Aorta (tissue), 5 donors: ENCODE results near the gene PFDN1. TPM values are rescaled to one million over a fixed set of nuclear protein-coding genes. Genes with fewer than 3 reads are reported as not detected.

ENCODE experiments used
- ATAC-seq: fragments of 200-7000 bp; cut with Tn5 transposase; one replicate; pipeline ENCODE4 v1.9.1; 2022; ENCODE audit warnings: moderate library complexity; ENCODE audit not compliant: low FRiP score
- DNase-seq, 2 donors: peaks; one replicate each; pipeline ENCODE4 v3.0.0-alpha.2; 2020
- H3K27ac ChIP-seq, 2 donors: one replicate each; pipeline ENCODE4 v1.5.1; 2013; ENCODE audit warnings: low read length in 2 of 2, mild to moderate bottlenecking in 2 of 2, moderate library complexity in 2 of 2, control low read depth in 1 of 2, inconsistent platforms in 1 of 2, low read depth in 1 of 2
- H3K27me3 ChIP-seq, 2 donors: one replicate each; pipeline ENCODE4 v1.6.1; 2013; ENCODE audit warnings: control low read depth in 1 of 2, low read length in 1 of 2, mild to moderate bottlenecking in 1 of 2, moderate library complexity in 1 of 2; ENCODE audit not compliant: insufficient read depth in 2 of 2, control insufficient read depth in 1 of 2
- H3K36me3 ChIP-seq, 2 donors: one replicate each; pipeline ENCODE4 v1.6.1; 2013; ENCODE audit warnings: control low read depth in 1 of 2, low read length in 1 of 2, mild to moderate bottlenecking in 1 of 2; ENCODE audit not compliant: insufficient read depth in 2 of 2, control insufficient read depth in 1 of 2
- H3K4me1 ChIP-seq, 2 donors: one replicate each; pipeline ENCODE4 v1.6.1; 2013; ENCODE audit warnings: low read length in 2 of 2, control low read depth in 1 of 2, mild to moderate bottlenecking in 1 of 2, moderate library complexity in 1 of 2; ENCODE audit not compliant: insufficient read depth in 2 of 2, control insufficient read depth in 1 of 2
- H3K4me3 ChIP-seq, 2 donors: one replicate each; pipeline ENCODE4 v1.5.1; 2013; ENCODE audit warnings: low read length in 2 of 2, control low read depth in 1 of 2, mild to moderate bottlenecking in 1 of 2
- H3K9me3 ChIP-seq: one replicate; pipeline ENCODE4 v1.6.1; 2013; ENCODE audit warnings: mild to moderate bottlenecking, low read length; ENCODE audit not compliant: control insufficient read depth
- WGBS, 2 donors: extraction: QIAGEN DNeasy Blood & Tissue Kit; methylation state at CpG; one replicate each; pipeline ENCODE4 v1.1.7; 2013; 5-methylcytosine and 5-hydroxymethylcytosine counted together
- intact Hi-C, 2 donors: fragments of 100-400 bp; cut with DNase I; formaldehyde crosslinking; loops; one replicate each; pipeline versions ENCODE4 v1.14.2 to v1.15.0; 2022
- polyA plus RNA-seq, 2 donors: library from polyadenylated mRNA; stranded (reverse); fragments of 200-250 nt; gene quantifications; one replicate each; pipeline ENCODE4 v1.2.3, GENCODE V29; 2013
- total RNA-seq, 2 donors: library from RNA; stranded (reverse); fragmentation: NEBNext Ultra II Directional; extraction: Animal tissue kit (Norgen Biotek cat#: 25700); gene quantifications; one replicate each; pipeline ENCODE4 v1.2.1, GENCODE V29; 2021
- donor health status: healthy with polysubstance abuse.
- donor health status: Bipolar disorder and iron deficiency.
- donor health status: DM: no; HTN: no; CAD: no.
- donor health status: DM: no; HTN: no; CAD: no.
- donor health status: DM: yes; HTN: yes; CAD: no.

PFDN1 gene
- total and polyA plus RNA-seq, 4 donors = 31.8 to 89.5 (median 58.8) TPM

DNA sequence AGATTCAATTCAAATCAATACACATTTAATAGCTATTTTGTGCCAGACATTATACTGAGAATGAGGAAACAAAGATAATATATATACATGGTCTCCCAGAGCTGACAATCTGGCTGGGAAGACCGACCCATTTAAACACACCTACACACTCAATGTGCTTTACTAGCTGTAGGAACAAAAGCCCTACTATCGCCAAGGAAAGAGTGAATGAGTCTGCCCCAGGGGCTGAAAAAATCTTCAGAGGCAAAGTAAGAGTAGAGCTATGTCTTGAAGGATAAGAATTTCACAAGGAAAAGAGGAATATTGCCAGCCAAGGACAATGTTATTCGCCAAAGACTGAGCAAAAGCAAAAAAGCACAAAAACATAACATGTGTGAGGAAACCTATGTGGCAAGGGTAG, 6.6 kb downstream of the PFDN1 start:
- Histone ChIP-seq H3K27me3 (no peaks in the 10 kb centered on the region), H3K36me3 (no peaks in the 10 kb centered on the region), H3K9me3 (no peaks in the 10 kb centered on the region), H3K27ac (peak overlapping the region in 1 of 2 donors; percentile 59), H3K4me1 (peaks cover 2 to 4% of the 10 kb centered on the region in 2 donors), H3K4me3 (no peak overlapping the region)
- 64 to 68% methylated on average over 3 of the region's 3 CpGs for WGBS, 2 donors
- intact Hi-C loops = no loop called here
- ATAC-seq = no peak
- no peak for DNase-seq

DNA sequence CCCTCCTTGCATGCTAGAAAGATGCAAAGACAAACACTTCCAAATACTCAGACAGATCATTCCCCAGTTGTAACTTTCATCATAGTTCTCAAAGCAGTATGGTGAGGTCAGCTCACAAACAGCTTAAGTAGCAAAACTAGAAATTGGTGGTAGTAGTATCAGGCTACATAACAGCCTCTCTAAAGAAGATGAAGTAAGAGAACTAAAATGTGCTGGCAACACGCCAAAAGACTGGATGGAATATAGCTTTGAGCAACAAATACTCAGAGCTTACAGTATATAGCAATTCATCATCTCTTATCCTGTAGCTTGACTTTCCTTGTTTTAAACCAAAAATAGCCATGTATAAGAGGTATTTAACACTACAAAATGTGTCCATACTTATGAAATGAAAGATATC, 7.5 kb downstream of the PFDN1 start:
- Histone ChIP-seq H3K4me1 (peaks cover 2 to 4% of the 10 kb centered on the region in 2 donors), H3K27me3 (no peaks in the 10 kb centered on the region), H3K36me3 (no peaks in the 10 kb centered on the region), H3K4me3 (no peak overlapping the region), H3K9me3 (no peaks in the 10 kb centered on the region), H3K27ac (no peak overlapping the region)
- intact Hi-C loops = no loop called here
- DNase-seq (no peak), ATAC-seq (peak; percentile 62)
- WGBS, 2 donors = 4 to 8% methylated on average over 1 of the region's 1 CpG

DNA sequence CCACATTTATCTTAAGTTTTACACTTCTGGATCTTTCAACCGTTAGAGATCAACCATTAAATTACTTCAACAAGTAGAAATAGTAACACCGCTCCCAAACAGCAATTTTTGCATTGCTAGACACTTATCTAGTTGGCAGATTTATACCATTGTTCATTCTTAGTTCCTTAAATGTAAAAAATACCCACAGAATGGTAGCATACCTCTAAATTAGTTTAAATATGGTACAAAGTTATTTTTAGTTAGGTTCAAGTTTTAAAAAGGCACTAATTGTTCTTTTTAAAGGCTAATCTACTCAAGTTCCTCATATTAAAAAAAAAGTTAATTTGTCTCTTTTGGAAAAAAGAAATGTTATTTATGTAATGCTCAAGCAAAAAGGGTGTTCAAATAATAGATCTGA, 8.1 kb downstream of the PFDN1 start:
- H3K27ac ChIP-seq = no peak overlapping the region
- no peak overlapping the region for H3K4me3 ChIP-seq
- intact Hi-C loops = no loop called here
- H3K9me3 ChIP-seq = no peaks in the 10 kb centered on the region
- no peak for ATAC-seq
- no peaks in the 10 kb centered on the region for H3K36me3 ChIP-seq
- H3K4me1 ChIP-seq = peaks cover 2 to 4% of the 10 kb centered on the region in 2 donors
- WGBS, 2 donors = 23 to 26% methylated on average over 2 of the region's 2 CpGs
- no peak for DNase-seq
- no peaks in the 10 kb centered on the region for H3K27me3 ChIP-seq

DNA sequence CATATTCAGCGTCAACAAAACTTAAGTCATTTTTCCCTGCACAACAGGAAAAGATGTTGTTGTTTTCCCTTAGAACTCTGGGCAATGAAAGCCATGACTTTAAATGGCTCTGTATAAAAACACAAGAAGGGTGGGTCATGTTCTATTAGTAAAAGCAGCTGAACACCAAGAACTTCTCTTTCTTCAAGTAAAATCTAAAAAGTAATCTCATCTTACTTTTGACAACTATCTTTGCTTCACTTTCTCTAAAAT, 9.1 kb downstream of the PFDN1 start:
- ATAC-seq (no peak), DNase-seq (no peak)
- no peaks in the 10 kb centered on the region for H3K9me3 ChIP-seq
- H3K27me3 ChIP-seq = no peaks in the 10 kb centered on the region
- intact Hi-C loops = no loop called here
- H3K27ac ChIP-seq = peak overlapping the region in 1 of 2 donors; percentile 57
- H3K36me3 ChIP-seq = no peaks in the 10 kb centered on the region
- peaks cover 2 to 4% of the 10 kb centered on the region in 2 donors for H3K4me1 ChIP-seq
- WGBS, 2 donors = 59 to 64% methylated on average over 1 of the region's 1 CpG
- no peak overlapping the region for H3K4me3 ChIP-seq

DNA sequence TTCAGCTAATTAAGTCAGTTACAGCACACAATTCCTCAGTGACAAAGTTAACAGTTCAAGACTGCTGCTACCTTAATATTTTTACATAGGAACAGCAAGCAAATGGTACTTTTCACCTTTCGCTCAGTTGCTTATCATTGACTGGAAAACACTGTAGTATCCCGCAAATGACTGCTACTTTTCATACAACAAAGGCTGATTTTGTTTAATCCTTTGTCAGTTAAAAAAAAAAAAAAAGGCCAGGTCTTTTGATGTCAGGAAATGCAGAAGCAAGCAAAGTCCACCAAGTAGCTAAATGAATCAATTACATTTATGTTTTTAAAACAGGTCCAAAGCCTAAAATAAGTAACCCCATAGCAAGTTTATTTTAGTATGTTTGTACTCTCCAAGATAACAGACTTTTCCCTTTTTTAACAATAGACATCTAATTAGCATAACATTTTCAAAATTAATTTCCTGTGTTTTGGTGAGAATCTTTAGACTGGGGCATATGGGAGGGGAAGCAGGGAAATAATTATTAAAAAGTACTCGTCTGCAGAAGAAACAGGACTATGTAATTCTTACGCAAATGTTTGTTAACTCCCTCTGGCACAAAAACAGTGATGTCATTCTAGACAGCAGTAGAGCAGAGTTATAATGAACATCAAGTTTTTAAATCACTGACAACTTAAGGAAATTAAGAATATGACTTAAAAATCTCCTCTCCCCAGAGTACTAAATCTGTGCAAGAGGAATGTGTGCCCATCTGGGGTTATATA, 9.6 kb downstream of the PFDN1 start:
- H3K4me1 ChIP-seq = peaks cover 2 to 4% of the 10 kb centered on the region in 2 donors
- no peak overlapping the region for H3K4me3 ChIP-seq
- 52% methylated on average over 4 of the region's 4 CpGs for WGBS, 2 donors
- DNase-seq (no peak), ATAC-seq (peak; percentile 52)
- H3K27ac ChIP-seq = peak overlapping the region in 1 of 2 donors; percentile 57
- intact Hi-C loops = no loop called here
- no peaks in the 10 kb centered on the region for H3K27me3 ChIP-seq
- H3K36me3 ChIP-seq = no peaks in the 10 kb centered on the region
- H3K9me3 ChIP-seq = no peaks in the 10 kb centered on the region

DNA sequence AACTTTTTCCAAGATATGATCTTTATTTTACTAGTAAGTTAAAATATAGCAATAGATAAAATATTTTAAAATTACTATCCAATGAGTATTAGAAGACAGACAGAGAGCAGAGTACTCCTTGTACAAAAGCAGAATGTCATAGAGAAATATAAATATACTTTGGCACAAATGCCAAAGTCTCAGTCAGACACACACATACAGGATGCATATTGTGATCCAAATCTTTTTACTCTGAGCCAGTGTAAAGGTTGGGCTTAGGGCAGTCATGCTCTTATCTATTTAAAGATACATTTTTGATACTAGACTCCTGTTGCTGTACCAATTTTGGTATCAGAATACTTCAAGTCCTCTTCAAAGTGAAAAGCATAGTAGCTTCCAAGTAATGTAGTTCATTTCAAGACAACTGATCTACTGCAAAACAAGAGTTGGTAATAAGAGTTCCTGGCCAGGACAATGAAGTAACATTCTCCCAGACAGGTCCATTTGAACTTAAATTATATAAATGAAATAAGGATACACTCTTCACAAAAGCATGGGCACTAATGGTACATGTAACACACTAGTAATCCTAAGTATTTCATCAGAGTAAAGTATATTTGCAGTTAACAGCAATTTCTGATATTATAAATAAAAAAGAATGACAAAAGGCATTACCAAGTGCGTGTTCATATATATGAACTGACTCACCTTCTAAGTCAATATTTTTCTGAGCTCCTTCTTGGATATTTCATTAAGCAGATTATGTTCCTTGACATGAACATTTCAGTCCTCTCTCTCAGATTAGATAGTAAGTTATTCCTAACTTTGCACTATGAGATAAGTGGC, 10.5 kb downstream of the PFDN1 start:
- ATAC-seq (no peak), DNase-seq (no peak)
- Histone ChIP-seq H3K36me3 (peaks cover 0 to 2% of the 10 kb centered on the region in 2 donors), H3K4me1 (peaks cover 2 to 4% of the 10 kb centered on the region in 2 donors), H3K27me3 (no peaks in the 10 kb centered on the region), H3K27ac (no peak overlapping the region), H3K4me3 (no peak overlapping the region), H3K9me3 (no peaks in the 10 kb centered on the region)
- WGBS, 2 donors = 21 to 28% methylated on average over 1 of the region's 1 CpG
- intact Hi-C loops = no loop called here

DNA sequence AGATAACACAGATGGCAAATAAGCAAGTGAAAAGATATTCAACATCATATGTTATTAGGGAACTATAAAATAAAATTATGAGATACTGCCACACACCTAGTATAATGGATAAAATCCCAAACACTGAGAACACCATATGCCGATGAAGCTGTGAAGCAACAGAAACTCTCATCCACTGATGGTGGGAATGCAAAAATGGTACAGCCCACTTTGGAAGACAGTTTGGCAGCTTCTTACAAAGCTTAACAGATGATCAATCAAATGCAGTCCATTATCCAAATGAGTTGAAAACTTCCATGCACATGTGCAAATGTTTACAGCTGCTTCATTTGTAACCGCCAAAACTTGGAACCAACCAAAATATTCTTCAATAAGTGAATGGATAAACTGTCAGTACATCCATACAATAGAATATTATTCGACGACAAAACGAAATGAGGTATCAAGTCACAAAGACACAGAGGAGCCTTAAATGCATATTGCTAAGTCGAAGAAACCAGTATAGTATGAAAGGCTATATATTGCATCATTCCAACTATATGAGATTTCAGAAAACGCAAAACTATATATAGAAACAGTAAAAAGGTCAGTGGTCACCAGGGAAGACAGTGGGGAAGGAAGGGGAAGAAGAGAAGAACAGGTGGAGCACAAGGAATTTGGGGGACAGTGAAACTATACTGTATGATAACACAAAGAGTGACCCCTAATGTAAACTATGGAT, 14.9 kb downstream of the PFDN1 start:
- H3K4me3 ChIP-seq = no peak overlapping the region
- no peaks in the 10 kb centered on the region for H3K9me3 ChIP-seq
- 83% methylated on average over 7 of the region's 7 CpGs for WGBS, 2 donors
- H3K4me1 ChIP-seq = peaks cover 0 to 4% of the 10 kb centered on the region in 2 donors
- intact Hi-C loops = no loop called here
- H3K36me3 ChIP-seq = peaks cover 0 to 2% of the 10 kb centered on the region in 2 donors
- no peaks in the 10 kb centered on the region for H3K27me3 ChIP-seq
- DNase-seq (no peak), ATAC-seq (no peak)
- H3K27ac ChIP-seq = no peak overlapping the region

DNA sequence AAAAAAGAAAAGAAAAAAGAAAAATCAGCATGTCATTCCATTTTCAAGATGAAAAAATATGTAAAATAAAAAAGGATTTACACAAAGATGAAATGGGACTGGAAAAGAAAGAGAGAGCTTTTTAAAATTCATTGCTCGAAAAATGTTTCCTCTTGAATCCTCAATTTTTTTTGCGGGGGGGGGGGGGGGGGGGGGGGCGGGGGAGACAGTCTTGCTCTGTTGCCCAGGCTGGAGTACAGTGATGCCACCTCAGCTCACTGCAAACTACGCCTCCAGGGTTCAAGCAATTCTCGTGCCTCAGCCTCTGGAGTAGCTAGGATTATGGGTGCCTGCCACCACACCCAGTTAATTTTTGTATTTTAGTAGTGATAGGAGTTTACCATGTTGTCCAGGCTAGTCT, 16.5 kb downstream of the PFDN1 start:
- Histone ChIP-seq H3K27ac (no peak overlapping the region), H3K4me3 (no peak overlapping the region), H3K27me3 (no peaks in the 10 kb centered on the region), H3K9me3 (no peaks in the 10 kb centered on the region), H3K36me3 (peaks cover 0 to 2% of the 10 kb centered on the region in 2 donors), H3K4me1 (no peaks in the 10 kb centered on the region)
- WGBS, 2 donors = 87 to 93% methylated on average over 4 to 5 of the region's 5 CpGs
- intact Hi-C loops = no loop called here
- ATAC-seq = no peak
- no peak for DNase-seq
